GM10266 (cell line): Measurements from ENCODE around the gene IL15RA.

Source experiments
- DNase-seq: peaks from one replicate; pipeline ENCODE4 v3.0.0; 2012; ENCODE audit errors: extremely low spot score
- TF ChIP-seq, protein P1 (sequence below): IDR thresholded peaks from 2 replicates; pipeline ENCODE4 v1.5.1; 2012; ENCODE audit warnings: mild to moderate bottlenecking, low read depth; ENCODE audit not compliant: control insufficient read depth, insufficient read depth; ENCODE audit errors: missing control alignments

The IL15RA gene

DNA sequence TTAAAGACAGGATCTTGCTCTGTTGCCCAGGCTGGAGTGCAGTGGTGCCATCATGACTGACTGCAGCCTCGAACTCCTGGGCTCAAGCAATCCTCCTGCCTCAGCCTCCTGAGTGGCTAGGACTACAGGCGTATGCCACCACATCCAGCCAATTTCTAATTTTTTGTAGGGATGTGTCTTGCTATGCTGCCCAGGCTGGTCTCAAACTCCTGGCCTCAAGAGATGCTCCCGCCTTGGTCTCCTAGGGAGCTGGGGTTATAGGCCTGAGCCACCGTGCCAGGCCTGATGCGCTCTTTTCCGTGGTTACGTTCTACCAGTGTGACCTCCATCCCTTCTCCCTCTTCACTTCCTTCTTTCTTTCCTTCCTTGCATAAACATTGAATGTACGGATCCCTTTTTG, 34.2 kb upstream of the IL15RA start:
- TF ChIP-seq, protein P1, sequence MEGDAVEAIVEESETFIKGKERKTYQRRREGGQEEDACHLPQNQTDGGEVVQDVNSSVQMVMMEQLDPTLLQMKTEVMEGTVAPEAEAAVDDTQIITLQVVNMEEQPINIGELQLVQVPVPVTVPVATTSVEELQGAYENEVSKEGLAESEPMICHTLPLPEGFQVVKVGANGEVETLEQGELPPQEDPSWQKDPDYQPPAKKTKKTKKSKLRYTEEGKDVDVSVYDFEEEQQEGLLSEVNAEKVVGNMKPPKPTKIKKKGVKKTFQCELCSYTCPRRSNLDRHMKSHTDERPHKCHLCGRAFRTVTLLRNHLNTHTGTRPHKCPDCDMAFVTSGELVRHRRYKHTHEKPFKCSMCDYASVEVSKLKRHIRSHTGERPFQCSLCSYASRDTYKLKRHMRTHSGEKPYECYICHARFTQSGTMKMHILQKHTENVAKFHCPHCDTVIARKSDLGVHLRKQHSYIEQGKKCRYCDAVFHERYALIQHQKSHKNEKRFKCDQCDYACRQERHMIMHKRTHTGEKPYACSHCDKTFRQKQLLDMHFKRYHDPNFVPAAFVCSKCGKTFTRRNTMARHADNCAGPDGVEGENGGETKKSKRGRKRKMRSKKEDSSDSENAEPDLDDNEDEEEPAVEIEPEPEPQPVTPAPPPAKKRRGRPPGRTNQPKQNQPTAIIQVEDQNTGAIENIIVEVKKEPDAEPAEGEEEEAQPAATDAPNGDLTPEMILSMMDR, result no peak
- DNase-seq, result no peak

DNA sequence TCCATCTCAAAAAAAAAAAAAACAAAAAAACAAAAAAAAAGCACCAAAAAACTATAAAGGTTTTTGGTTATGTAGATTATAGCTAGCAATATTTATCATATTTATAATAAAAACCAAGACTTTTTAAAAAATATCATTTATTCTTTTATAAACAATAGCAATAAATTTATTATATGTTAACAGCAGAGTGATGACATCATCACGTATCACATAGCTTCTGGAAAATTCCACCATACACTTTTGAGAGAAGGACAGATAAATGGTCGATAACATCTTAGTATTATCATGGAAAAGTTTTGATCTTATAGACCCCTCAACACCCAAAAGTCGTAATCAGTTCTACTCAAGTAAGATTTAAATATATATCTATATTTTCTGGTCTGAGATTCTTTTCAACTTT, 33.2 kb upstream of the IL15RA start:
- TF ChIP-seq, protein P1, result no peak
- DNase-seq, result no peak

DNA sequence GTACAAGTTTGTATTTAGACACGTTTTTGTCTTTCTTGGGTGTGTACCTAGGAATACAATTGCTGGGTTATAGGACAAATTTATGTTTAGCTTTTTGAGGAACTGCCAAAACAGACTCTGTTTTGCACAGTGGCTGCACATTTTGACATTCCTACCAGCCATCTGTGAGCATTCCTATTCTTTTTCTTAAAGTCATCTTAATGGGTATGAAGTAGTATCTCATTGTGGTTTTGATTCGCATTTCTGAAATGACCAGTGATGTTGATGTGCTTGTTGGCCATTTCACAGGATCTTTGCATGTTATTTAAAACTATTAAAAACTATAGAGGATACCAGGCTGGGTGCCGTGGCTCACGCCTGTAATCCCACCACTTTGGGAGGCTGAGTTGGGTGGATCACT, 32.6 kb upstream of the IL15RA start:
- no peak for DNase-seq
- TF ChIP-seq, protein P1, result no peak

DNA sequence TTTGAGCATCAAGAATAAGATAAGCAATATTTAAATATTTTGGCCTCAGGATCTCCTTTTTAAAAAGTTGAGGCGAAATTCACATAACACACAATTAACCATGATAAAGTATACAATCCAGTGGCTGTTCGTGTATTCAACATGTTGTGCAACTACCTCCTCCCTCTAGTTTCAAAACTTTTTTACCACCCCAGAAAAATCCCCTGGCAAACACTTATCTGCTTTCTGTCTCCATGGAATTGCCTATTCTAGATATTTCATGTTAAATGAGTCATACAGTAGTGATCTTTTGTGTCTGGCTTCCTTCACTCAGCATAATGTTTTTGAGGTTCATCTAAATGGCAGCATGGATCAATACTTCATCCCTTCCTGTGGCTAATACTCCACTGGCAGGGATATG, 31.8 kb upstream of the IL15RA start:
- no peak for DNase-seq
- TF ChIP-seq, protein P1, result no peak

DNA sequence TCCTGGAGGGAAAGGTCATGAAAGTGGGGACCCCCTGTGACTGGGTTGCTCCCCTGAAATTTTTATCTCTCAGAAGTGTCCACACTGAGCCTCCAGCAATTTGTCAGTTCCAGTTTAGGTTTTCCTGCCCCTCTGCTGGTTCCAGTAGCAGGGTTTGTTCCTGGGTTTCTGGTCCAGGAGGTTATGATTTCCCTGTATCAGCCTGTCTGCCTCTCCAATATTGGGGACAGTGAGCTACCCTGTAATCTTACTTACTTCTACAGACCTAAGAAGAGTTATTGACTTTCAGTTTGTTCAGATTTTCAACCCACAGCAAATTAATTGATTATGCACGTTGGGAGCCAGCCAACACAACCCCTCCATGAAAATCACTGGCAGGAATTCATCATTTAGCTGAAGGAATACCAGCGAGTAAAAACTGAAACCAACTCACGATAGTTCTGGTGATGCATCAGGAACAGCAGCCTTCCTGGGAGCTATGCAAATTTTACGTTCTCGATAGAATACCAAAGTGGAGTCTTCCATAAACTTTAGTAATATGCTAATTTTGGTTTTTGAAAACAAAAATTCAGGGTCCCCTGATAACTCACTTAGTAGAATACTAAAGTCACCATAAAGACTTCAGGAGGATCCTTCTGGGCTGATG, 31.3 kb upstream of the IL15RA start:
- DNase-seq, result no peak
- TF ChIP-seq, protein P1, result no peak

DNA sequence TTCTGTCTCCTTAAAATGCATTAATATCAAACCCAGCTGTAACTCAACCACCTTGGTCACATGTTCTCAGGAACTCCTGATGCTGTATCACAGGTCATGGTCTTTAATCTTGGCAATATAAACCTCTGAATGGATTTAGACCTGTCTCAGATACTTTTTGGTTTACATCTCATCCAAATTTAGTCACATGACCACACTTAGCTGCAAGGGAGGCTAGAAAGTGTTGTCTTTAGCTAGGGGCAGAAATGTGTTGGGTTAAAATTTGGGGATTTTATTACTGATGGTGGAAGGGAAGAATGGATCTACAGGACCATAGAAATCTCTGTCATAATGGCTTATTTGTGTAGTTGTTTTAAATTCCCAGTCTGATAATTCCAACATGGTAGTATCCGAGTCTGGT, 29.6 kb upstream of the IL15RA start:
- DNase-seq, result no peak
- TF ChIP-seq, protein P1, result no peak

DNA sequence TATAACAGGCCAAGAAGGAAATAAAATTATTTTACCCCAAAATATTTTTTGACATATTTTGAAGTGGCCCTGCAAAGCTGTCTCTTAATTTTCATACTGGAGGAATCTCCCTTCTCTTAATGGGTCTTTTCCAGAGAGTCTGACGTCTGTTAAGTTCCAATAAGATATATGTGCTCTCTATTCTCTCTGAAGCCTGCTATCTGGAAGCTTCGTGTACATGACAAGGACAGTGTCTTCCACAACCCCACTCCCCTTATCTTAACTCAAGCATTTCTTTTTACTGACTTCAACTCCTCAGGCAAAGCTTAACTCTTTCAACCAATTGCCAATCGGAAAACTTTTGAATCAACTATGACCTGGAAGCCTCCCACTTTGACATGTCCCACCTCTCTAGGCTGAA, 29.2 kb upstream of the IL15RA start:
- no peak for DNase-seq
- TF ChIP-seq, protein P1, result no peak
